Stomach (tissue), 4 donors: ENCODE data around the gene CCDC88C.

Source experiments
- EP300 ChIP-seq: sonication (generic); formaldehyde crosslinking; IDR thresholded peaks from one replicate; pipeline ENCODE4 v1.6.1; 2017; ENCODE audit warnings: antibody characterized with exemption
- POLR2A ChIP-seq, 4 donors: fragments of 450-650 bp; IDR thresholded peaks; one replicate each; pipeline ENCODE4 v1.6.1; 2016; ENCODE audit warnings: antibody characterized with exemption in 4 of 4, control low read depth in 2 of 4, mild to moderate bottlenecking in 1 of 4, moderate library complexity in 1 of 4
- POLR2AphosphoS5 ChIP-seq, 3 donors: sonication (generic); formaldehyde crosslinking; IDR thresholded peaks; one replicate each; pipeline ENCODE4 v1.6.1; 2016; ENCODE audit warnings: antibody characterized with exemption in 3 of 3
- TF ChIP-seq, protein P1 (sequence below), 7 experiments: fragments of 450-650 bp in 4 of 7; fragments of 200-600 bp in 3 of 7; sonication (generic) in 3 of 7; IDR thresholded peaks; one replicate each; pipeline ENCODE4 v1.5.1; 2016 to 2019; ENCODE audit warnings: antibody characterized with exemption in 7 of 7, control low read depth in 2 of 7, mild to moderate bottlenecking in 1 of 7

DNA sequence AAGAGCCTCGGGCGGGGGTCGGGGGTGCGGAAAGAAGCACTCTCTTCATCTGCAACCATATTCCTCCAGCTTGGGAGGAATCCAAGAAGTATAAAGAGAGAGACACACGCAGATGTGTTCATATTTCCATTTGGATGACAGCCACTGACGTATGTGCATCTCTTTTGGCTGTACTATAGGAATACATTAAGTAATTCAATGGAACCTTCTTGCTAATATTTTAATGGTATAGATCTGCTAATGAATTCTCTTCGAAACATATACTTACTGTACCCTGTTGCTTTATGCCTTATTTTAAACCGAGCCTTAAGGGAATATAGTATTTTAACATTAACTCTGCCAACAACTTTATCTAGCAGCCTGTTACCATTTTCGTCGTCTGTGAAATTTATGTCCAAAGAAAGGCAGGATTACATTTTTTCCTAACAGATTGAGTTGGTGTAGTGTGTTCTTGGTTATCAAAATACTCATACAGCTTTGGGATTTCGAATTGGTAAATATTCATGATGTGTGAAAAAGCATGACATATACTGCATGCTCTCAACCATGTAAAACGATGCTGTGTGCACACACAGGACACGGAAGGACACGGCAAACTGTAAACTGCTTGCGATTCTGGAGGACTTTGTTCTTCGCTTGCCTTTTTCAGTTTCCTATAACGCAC, 84.5 kb downstream of the CCDC88C start:
- TF ChIP-seq, protein P1, sequence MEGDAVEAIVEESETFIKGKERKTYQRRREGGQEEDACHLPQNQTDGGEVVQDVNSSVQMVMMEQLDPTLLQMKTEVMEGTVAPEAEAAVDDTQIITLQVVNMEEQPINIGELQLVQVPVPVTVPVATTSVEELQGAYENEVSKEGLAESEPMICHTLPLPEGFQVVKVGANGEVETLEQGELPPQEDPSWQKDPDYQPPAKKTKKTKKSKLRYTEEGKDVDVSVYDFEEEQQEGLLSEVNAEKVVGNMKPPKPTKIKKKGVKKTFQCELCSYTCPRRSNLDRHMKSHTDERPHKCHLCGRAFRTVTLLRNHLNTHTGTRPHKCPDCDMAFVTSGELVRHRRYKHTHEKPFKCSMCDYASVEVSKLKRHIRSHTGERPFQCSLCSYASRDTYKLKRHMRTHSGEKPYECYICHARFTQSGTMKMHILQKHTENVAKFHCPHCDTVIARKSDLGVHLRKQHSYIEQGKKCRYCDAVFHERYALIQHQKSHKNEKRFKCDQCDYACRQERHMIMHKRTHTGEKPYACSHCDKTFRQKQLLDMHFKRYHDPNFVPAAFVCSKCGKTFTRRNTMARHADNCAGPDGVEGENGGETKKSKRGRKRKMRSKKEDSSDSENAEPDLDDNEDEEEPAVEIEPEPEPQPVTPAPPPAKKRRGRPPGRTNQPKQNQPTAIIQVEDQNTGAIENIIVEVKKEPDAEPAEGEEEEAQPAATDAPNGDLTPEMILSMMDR (IDR thresholded peaks at IDR 0.05): no peak
- TF ChIP-seq POLR2A (IDR thresholded peaks at IDR 0.05) (no peak), POLR2AphosphoS5 (IDR thresholded peaks at IDR 0.05) (no peak), EP300 (no peak)
